Neuronal stem cell (in vitro differentiated cells): ENCODE data around the gene H1-8.

Source experiments
- DNase-seq: peaks from one replicate; pipeline ENCODE4 v3.0.0-alpha.2; 2013; ENCODE audit warnings: low spot score
- H2AFZ ChIP-seq: one replicate; pipeline ENCODE4 v1.6.1; 2013; ENCODE audit warnings: mild to moderate bottlenecking, low read length, inconsistent platforms
- H2AK5ac ChIP-seq: 2 replicates; pipeline ENCODE4 v1.6.1; 2013; ENCODE audit warnings: low read depth, mild to moderate bottlenecking, inconsistent platforms, low read length, moderate library complexity, mixed read lengths
- H2BK120ac ChIP-seq: 2 replicates; pipeline ENCODE4 v1.6.1; 2013; ENCODE audit warnings: low read depth, mild to moderate bottlenecking, inconsistent platforms, low read length, moderate library complexity, mixed read lengths
- H2BK12ac ChIP-seq: one replicate; pipeline ENCODE4 v1.6.1; 2013; ENCODE audit warnings: low read length, inconsistent platforms
- H2BK15ac ChIP-seq: 2 replicates; pipeline ENCODE4 v1.6.1; 2013; ENCODE audit warnings: mild to moderate bottlenecking, low read length, inconsistent platforms, mixed read lengths
- H2BK5ac ChIP-seq: one replicate; pipeline ENCODE4 v1.6.1; 2013; ENCODE audit warnings: inconsistent platforms, mild to moderate bottlenecking, low read length, moderate library complexity
- H3K14ac ChIP-seq: one replicate; pipeline ENCODE4 v1.6.1; 2013; ENCODE audit warnings: low read length, inconsistent platforms
- H3K18ac ChIP-seq: 2 replicates; pipeline ENCODE4 v1.6.1; 2013; ENCODE audit warnings: low read length, inconsistent platforms
- H3K23ac ChIP-seq: 2 replicates; pipeline ENCODE4 v1.6.1; 2013; ENCODE audit warnings: low read depth, mild to moderate bottlenecking, mixed read lengths, low read length, inconsistent platforms; ENCODE audit not compliant: poor library complexity
- H3K27ac ChIP-seq: replicated peaks from 3 replicates; pipeline ENCODE4 v1.5.1; 2013; ENCODE audit warnings: low read length, inconsistent platforms
- H3K27me3 ChIP-seq, 3 experiments: 2 replicates each; pipeline ENCODE4 v1.6.1; 2013; ENCODE audit warnings: low read length in 3 of 3, mild to moderate bottlenecking in 2 of 3, inconsistent platforms in 1 of 3, low read depth in 1 of 3, mixed read lengths in 1 of 3, moderate library complexity in 1 of 3; ENCODE audit not compliant: control insufficient read depth in 3 of 3, insufficient read depth in 3 of 3
- H3K36me3 ChIP-seq, 2 donors: replicated peaks in 1 of 2; 2 replicates each; pipeline ENCODE4 v1.6.1; 2013; ENCODE audit warnings: low read length in 2 of 2; ENCODE audit not compliant: control insufficient read depth in 2 of 2, insufficient read depth in 2 of 2
- H3K4ac ChIP-seq: 2 replicates; pipeline ENCODE4 v1.6.1; 2013; ENCODE audit warnings: inconsistent platforms, mild to moderate bottlenecking, low read length, moderate library complexity
- H3K4me1 ChIP-seq, 2 donors: 1 replicate in 1 of 2; 2 replicates in 1 of 2; pipeline ENCODE4 v1.6.1; 2013; ENCODE audit warnings: low read length in 2 of 2, low read depth in 1 of 2; ENCODE audit not compliant: control insufficient read depth in 2 of 2, insufficient read depth in 1 of 2
- H3K4me2 ChIP-seq: one replicate; pipeline ENCODE4 v1.6.1; 2013; ENCODE audit warnings: mild to moderate bottlenecking, low read length, inconsistent platforms; ENCODE audit not compliant: insufficient read depth, poor library complexity, severe bottlenecking
- H3K4me3 ChIP-seq, 2 donors: 2 replicates each; pipeline ENCODE4 v1.5.1; 2013; ENCODE audit warnings: low read length in 2 of 2, mild to moderate bottlenecking in 2 of 2, inconsistent platforms in 1 of 2, moderate library complexity in 1 of 2
- H3K79me1 ChIP-seq: one replicate; pipeline ENCODE4 v1.6.1; 2013; ENCODE audit warnings: low read depth, mild to moderate bottlenecking, inconsistent platforms, low read length, moderate library complexity
- H3K9ac ChIP-seq: one replicate; pipeline ENCODE4 v1.6.1; 2013; ENCODE audit warnings: mild to moderate bottlenecking, low read depth, low read length, inconsistent platforms; ENCODE audit not compliant: poor library complexity
- H3K9me3 ChIP-seq, 2 donors: replicated peaks in 1 of 2; 2 replicates each; pipeline versions ENCODE3 to v1.6.1; 2013; ENCODE audit warnings: low read length in 2 of 2, mild to moderate bottlenecking in 2 of 2, inconsistent platforms in 1 of 2, low read depth in 1 of 2, mixed read lengths in 1 of 2, moderate library complexity in 1 of 2; ENCODE audit not compliant: control insufficient read depth in 2 of 2, insufficient read depth in 1 of 2
- H4K8ac ChIP-seq: one replicate; pipeline ENCODE4 v1.6.1; 2013; ENCODE audit warnings: low read depth, mild to moderate bottlenecking, inconsistent platforms, low read length, moderate library complexity
- H4K91ac ChIP-seq: one replicate; pipeline ENCODE4 v1.6.1; 2013; ENCODE audit warnings: low read length, low read depth, mild to moderate bottlenecking, inconsistent platforms; ENCODE audit not compliant: poor library complexity
- WGBS, 2 donors: extraction: QIAGEN DNeasy Blood & Tissue Kit; methylation state at CpG; one replicate each; pipeline ENCODE4 v1.1.7; 2013; ENCODE audit warnings: missing lambda C conversion rate in 2 of 2, mixed read lengths in 1 of 2; ENCODE audit not compliant: insufficient read length in 2 of 2, insufficient replicate concordance in 1 of 2; ENCODE audit errors: extremely low coverage in 2 of 2; 5-methylcytosine and 5-hydroxymethylcytosine counted together

The H1-8 gene

GRCh38 chr3:129575233-129575996 lies 32.4 kb downstream of the H1-8 start:
- Histone ChIP-seq H3K4me2 (no peak overlapping the region), H3K4ac (no peak overlapping the region), H2BK120ac (peak overlapping the region; percentile 61), H2AFZ (no peak overlapping the region), H4K91ac (peak overlapping the region; percentile 69), H3K9me3 (peaks cover 0 to 1% of the 10 kb centered on the region in 2 donors), H3K36me3 (peaks cover 0 to 30% of the 10 kb centered on the region in 2 donors), H2BK15ac (peak overlapping the region; percentile 59), H3K4me3 (no peak overlapping the region), H3K79me1 (no peaks in the 10 kb centered on the region), H3K4me1 (peaks cover 0 to 8% of the 10 kb centered on the region in 2 donors), H3K27me3 (no peaks in the 10 kb centered on the region), H2AK5ac (peak overlapping the region; percentile 93), H2BK5ac (peak overlapping the region; percentile 43), H3K9ac (no peak overlapping the region), H3K23ac (no peak overlapping the region), H4K8ac (no peak overlapping the region), H3K14ac (peak overlapping the region; percentile 82), H3K18ac (peak overlapping the region; percentile 78), H2BK12ac (no peak overlapping the region), H3K27ac (no peak overlapping the region)
- DNase-seq: no peak
- WGBS, 2 donors: no CpG with 5 or more reads among the region's 19 CpGs

DNA sequence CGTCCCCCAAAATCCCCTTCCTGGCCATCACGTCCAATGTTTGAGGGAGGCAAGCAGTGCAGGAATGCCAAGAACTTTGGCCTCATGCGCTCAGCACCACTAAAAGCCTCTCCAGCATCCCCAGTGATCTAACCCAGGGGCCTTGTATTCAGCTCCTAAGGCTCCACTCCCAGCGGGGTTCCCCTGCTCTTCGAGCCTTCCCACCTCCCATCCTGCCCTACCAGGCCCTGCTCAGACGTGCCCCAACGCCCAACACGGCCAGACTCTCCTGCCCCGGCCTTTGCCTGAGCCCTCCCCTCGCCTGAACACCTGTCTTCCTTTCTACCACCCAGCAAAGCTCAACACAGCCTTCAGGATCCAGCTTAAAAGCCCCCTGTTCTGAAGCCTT lies 33.0 kb downstream of the H1-8 start:
- no peak overlapping the region for H2BK12ac ChIP-seq
- no peak overlapping the region for H3K4me3 ChIP-seq
- peak overlapping the region; percentile 78 for H3K18ac ChIP-seq
- no peak overlapping the region for H3K27ac ChIP-seq
- H3K23ac ChIP-seq: no peak overlapping the region
- peak overlapping the region; percentile 22 for H4K91ac ChIP-seq
- H4K8ac ChIP-seq: no peak overlapping the region
- no peak overlapping the region for H3K9ac ChIP-seq
- peak overlapping the region; percentile 43 for H2BK5ac ChIP-seq
- peak overlapping the region; percentile 93 for H2AK5ac ChIP-seq
- no peak overlapping the region for H3K4ac ChIP-seq
- H2BK15ac ChIP-seq: no peak overlapping the region
- no peak overlapping the region for H3K4me2 ChIP-seq
- H3K27me3 ChIP-seq: no peaks in the 10 kb centered on the region
- H3K14ac ChIP-seq: peak overlapping the region; percentile 82
- no peaks in the 10 kb centered on the region for H3K79me1 ChIP-seq
- H2AFZ ChIP-seq: no peak overlapping the region
- H3K4me1 ChIP-seq: peaks cover 0 to 8% of the 10 kb centered on the region in 2 donors
- H3K36me3 ChIP-seq: peaks cover 0 to 27% of the 10 kb centered on the region in 2 donors
- peaks cover 0 to 1% of the 10 kb centered on the region in 2 donors for H3K9me3 ChIP-seq
- WGBS, 2 donors: no CpG with 5 or more reads among the region's 10 CpGs
- no peak for DNase-seq
- no peak overlapping the region for H2BK120ac ChIP-seq

- Histone ChIP-seq H4K8ac (no peak overlapping the region), H3K14ac (no peak overlapping the region), H3K4me3 (no peak overlapping the region), H3K9me3 (peaks cover 0 to 1% of the 10 kb centered on the region in 2 donors), H2BK120ac (no peak overlapping the region), H3K4ac (no peak overlapping the region), H3K23ac (no peak overlapping the region), H3K4me1 (peaks cover 0 to 8% of the 10 kb centered on the region in 2 donors), H3K79me1 (no peaks in the 10 kb centered on the region), H3K4me2 (no peak overlapping the region), H3K18ac (peak overlapping the region; percentile 78), H2AK5ac (peak overlapping the region; percentile 24), H3K9ac (no peak overlapping the region), H2BK15ac (no peak overlapping the region), H3K27ac (no peak overlapping the region), H2BK5ac (peak overlapping the region; percentile 43), H2BK12ac (no peak overlapping the region), H4K91ac (no peak overlapping the region), H3K36me3 (peaks cover 0 to 27% of the 10 kb centered on the region in 2 donors), H3K27me3 (no peaks in the 10 kb centered on the region), H2AFZ (no peak overlapping the region)
- whole genome bisulfite sequencing, 2 donors: no CpG with 5 or more reads among the region's 18 CpGs
- no peak for DNase-seq
Measured at GRCh38 chr3:129576514-129577352, 33.8 kb downstream of the H1-8 start.

DNA sequence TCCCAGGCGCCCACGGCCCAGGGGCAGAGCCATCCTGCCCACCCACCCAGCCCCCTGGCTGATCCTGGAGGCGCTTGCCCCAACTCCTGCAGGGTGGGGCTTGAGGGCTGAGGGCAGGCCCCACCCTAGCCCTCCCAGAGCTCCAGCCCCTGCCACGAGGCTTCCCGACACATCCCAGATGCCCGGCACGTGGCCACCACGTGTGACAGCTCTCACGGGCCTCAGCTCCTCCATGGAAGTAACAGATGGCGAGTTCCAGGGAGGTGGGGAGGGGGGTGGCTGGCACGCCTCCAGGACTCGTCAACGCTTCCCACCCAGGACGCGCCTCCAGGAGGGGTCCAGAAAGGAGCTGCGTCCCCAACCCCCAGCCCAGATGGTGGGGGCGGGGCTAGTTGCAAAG lies 34.4 kb downstream of the H1-8 start:
- H3K23ac ChIP-seq: no peak overlapping the region
- H3K36me3 ChIP-seq: peaks cover 0 to 27% of the 10 kb centered on the region in 2 donors
- H3K27ac ChIP-seq: no peak overlapping the region
- peak overlapping the region; percentile 31 for H2BK5ac ChIP-seq
- H3K4me2 ChIP-seq: no peak overlapping the region
- H2AK5ac ChIP-seq: peak overlapping the region; percentile 24
- no peak overlapping the region for H2BK15ac ChIP-seq
- no peaks in the 10 kb centered on the region for H3K27me3 ChIP-seq
- no CpG with 5 or more reads among the region's 17 CpGs for WGBS, 2 donors
- H3K4me1 ChIP-seq: peaks cover 0 to 10% of the 10 kb centered on the region in 2 donors
- no peaks in the 10 kb centered on the region for H3K79me1 ChIP-seq
- no peak for DNase-seq
- H4K8ac ChIP-seq: no peak overlapping the region
- H3K4ac ChIP-seq: no peak overlapping the region
- H2AFZ ChIP-seq: no peak overlapping the region
- no peak overlapping the region for H2BK12ac ChIP-seq
- H3K18ac ChIP-seq: no peak overlapping the region
- no peak overlapping the region for H3K9ac ChIP-seq
- H2BK120ac ChIP-seq: no peak overlapping the region
- H3K4me3 ChIP-seq: no peak overlapping the region
- no peak overlapping the region for H3K14ac ChIP-seq
- H4K91ac ChIP-seq: no peak overlapping the region
- peaks cover 0 to 1% of the 10 kb centered on the region in 2 donors for H3K9me3 ChIP-seq
